ENCODE results near the gene DMD. TPM values are rescaled to one million over a fixed set of nuclear protein-coding genes. Genes with fewer than 3 reads are reported as not detected.

DMD gene
- total RNA-seq, 1 donor from 2014 or later = 2.5 TPM

- no peak for TF ChIP-seq CTCF (IDR thresholded peaks at IDR 0.05; ENCODE audit: insufficient read depth, low read length, poor library complexity, severe bottlenecking)
- Histone ChIP-seq H3K4me3 (ENCODE audit: low read depth, low read length) (no peak overlapping the region), H3K36me3 (ENCODE audit: control insufficient read depth, insufficient read depth, low read length) (no peaks in the 10 kb centered on the region), H3K27me3 (ENCODE audit: control insufficient read depth, insufficient read depth, low read length) (no peaks in the 10 kb centered on the region)
- no peak for DNase-seq (ENCODE audit: low read depth)
These were observed 1301.3 kb downstream of the DMD start for GRCh38 chrX:31909850-31910572.

GRCh38 chrX:31894152-31894551 lies 1317.2 kb downstream of the DMD start:
- H3K27me3 ChIP-seq (ENCODE audit: control insufficient read depth, insufficient read depth, low read length) = no peaks in the 10 kb centered on the region
- H3K4me3 ChIP-seq (ENCODE audit: low read depth, low read length) = no peak overlapping the region
- no peak for DNase-seq (ENCODE audit: low read depth)
- no peak for TF ChIP-seq CTCF (IDR thresholded peaks at IDR 0.05; ENCODE audit: insufficient read depth, low read length, poor library complexity, severe bottlenecking)
- H3K36me3 ChIP-seq (ENCODE audit: control insufficient read depth, insufficient read depth, low read length) = no peaks in the 10 kb centered on the region

GRCh38 chrX:31893525-31893924 lies 1317.8 kb downstream of the DMD start:
- Histone ChIP-seq H3K36me3 (ENCODE audit: control insufficient read depth, insufficient read depth, low read length) (no peaks in the 10 kb centered on the region), H3K4me3 (ENCODE audit: low read depth, low read length) (no peak overlapping the region), H3K27me3 (ENCODE audit: control insufficient read depth, insufficient read depth, low read length) (no peaks in the 10 kb centered on the region)
- no peak for TF ChIP-seq CTCF (IDR thresholded peaks at IDR 0.05; ENCODE audit: insufficient read depth, low read length, poor library complexity, severe bottlenecking)
- DNase-seq (ENCODE audit: low read depth) = no peak

GRCh38 chrX:31889088-31889487 lies 1322.3 kb downstream of the DMD start:
- Histone ChIP-seq H3K27me3 (ENCODE audit: control insufficient read depth, insufficient read depth, low read length) (no peaks in the 10 kb centered on the region), H3K4me3 (ENCODE audit: low read depth, low read length) (no peak overlapping the region), H3K36me3 (ENCODE audit: control insufficient read depth, insufficient read depth, low read length) (no peaks in the 10 kb centered on the region)
- DNase-seq (ENCODE audit: low read depth) = no peak
- no peak for TF ChIP-seq CTCF (IDR thresholded peaks at IDR 0.05; ENCODE audit: insufficient read depth, low read length, poor library complexity, severe bottlenecking)

- H3K4me3 ChIP-seq (ENCODE audit: low read depth, low read length) = no peak overlapping the region
- TF ChIP-seq CTCF (IDR thresholded peaks at IDR 0.05; ENCODE audit: insufficient read depth, low read length, poor library complexity, severe bottlenecking) = no peak
- DNase-seq (ENCODE audit: low read depth) = no peak
- no peaks in the 10 kb centered on the region for H3K36me3 ChIP-seq (ENCODE audit: control insufficient read depth, insufficient read depth, low read length)
- no peaks in the 10 kb centered on the region for H3K27me3 ChIP-seq (ENCODE audit: control insufficient read depth, insufficient read depth, low read length)
These were observed 1326.8 kb downstream of the DMD start for GRCh38 chrX:31884535-31884934.

- Histone ChIP-seq H3K27me3 (ENCODE audit: control insufficient read depth, insufficient read depth, low read length) (no peaks in the 10 kb centered on the region), H3K36me3 (ENCODE audit: control insufficient read depth, insufficient read depth, low read length) (no peaks in the 10 kb centered on the region), H3K4me3 (ENCODE audit: low read depth, low read length) (no peak overlapping the region)
- no peak for DNase-seq (ENCODE audit: low read depth)
- TF ChIP-seq CTCF (IDR thresholded peaks at IDR 0.05; ENCODE audit: insufficient read depth, low read length, poor library complexity, severe bottlenecking) = no peak
These were observed 1339.3 kb downstream of the DMD start for GRCh38 chrX:31872007-31872406.

Measured in kidney epithelial cell (primary cell).